GM18526 (cell line): ENCODE results near the gene TELO2.

Experiments used
- POLR2A ChIP-seq: IDR thresholded peaks from 3 replicates; pipeline ENCODE4 v1.6.1; 2011; ENCODE audit not compliant: insufficient read length; ENCODE audit errors: extremely low read depth

The TELO2 gene

DNA sequence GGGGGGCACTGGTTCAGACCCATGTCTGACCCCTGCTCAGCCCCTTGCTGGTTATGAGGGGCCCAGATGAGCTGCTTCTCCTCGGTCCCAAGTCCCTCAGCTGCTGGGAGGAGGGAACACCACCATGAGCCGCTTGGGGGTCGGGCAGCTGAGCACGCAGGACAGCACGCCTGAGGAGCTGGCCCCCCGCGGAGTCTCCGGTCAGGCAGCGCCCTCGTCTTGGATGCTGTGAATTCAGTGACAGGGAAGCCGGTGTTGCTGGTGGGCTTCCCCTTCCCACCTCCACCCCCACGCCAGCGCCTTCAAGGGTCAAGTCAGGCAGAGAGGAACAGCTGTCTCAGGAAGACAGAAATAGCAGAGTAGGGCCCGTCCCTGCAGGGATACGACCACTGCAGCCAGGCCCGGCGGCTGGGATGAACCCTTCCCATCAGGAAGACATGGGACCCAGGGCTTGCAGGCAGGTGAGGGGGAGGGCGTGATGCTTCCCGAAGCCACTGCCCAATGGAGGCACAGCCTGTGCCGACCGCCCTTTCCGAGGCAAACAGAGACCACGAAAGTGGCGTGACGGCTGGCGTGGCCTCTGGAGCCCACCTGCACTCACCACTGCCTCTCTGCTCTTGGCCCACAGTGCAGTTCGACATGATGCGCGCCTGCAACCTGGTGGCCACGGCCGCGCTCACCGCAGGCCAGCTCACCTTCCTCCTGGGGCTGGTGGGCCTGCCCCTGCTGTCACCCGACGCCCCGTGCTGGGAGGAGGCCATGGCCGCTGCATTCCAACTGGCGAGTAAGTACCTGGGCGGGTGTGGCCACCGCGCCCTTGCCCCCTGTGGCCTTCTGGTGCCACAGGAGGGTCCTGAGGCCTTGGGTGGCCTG lies 48.4 kb downstream of the TELO2 start:
- no peak for TF ChIP-seq POLR2A

DNA sequence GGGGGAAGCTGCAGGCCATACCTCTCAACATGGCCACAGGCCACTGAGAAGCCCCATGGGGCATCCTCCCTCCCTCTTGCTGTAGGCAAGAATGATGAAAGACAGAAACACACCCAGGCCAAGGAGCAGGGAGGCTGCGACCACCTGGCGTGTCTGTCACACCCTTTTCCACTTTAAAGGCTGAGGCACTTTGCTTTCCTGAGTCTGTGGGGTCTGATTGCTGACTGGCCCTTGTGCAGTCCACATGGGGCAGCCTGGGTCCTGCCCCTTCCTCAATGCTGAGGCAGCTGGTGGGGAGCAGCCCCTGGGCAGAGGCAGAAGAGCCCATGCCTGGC lies 49.0 kb downstream of the TELO2 start:
- TF ChIP-seq POLR2A, result no peak

DNA sequence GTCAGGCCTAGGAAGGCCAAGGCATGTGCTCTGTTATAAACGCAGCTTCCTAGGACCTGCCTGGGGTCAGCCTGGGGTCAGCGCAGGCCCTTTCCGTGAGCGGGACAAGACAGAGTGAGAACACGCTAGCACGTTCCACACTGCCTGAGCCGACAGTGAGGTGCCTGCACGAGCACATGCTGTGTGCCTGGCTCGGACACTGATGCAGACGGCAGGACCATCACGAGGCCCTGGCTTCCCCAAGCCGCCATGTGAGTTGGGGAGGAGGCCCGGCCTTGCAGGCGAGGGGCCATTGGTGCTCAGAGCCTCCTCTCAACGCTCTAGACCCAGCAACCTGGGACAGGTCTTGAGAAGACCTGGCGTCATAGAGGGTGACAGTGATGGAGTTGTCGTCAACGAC lies 49.4 kb downstream of the TELO2 start:
- TF ChIP-seq POLR2A, result no peak

DNA sequence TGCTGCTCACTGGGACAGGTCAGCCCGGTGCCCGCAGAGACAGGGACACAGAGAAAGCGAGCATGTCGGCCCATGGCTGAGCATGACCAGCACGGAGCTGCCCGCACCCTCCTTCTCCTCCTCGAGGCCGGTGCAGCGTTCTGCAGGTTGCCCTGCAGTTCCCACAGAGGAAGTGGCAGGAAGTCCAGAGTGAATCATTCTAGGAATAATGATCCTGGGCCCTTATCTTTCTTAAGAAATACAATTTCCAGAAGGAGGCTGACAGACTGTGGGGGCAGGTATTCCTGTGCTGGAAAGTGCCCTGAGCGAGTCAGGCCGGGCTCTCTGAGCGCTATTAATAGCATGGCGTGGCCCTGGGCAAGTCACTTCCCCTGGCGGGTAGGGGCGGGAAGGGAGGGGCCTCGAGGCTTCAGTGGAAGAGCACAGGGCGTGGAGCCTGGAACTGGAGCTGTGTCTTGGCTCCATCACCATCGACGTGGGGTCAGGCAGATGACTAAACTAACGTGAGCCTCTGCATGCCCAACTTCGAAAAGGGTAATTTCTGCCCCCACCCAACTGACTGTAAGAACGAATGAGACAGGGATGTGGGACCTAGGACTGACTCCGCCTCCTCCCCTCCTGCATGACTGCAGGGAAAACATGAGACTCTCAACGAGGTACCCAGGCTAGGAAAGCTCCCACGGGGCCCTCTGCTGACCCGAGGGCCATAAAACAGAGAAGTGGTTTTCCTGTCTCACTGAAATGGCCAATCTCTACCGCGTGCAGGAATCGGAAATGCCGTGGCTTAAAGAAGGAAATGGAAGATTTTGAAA lies 50.1 kb downstream of the TELO2 start:
- TF ChIP-seq POLR2A, result no peak

DNA sequence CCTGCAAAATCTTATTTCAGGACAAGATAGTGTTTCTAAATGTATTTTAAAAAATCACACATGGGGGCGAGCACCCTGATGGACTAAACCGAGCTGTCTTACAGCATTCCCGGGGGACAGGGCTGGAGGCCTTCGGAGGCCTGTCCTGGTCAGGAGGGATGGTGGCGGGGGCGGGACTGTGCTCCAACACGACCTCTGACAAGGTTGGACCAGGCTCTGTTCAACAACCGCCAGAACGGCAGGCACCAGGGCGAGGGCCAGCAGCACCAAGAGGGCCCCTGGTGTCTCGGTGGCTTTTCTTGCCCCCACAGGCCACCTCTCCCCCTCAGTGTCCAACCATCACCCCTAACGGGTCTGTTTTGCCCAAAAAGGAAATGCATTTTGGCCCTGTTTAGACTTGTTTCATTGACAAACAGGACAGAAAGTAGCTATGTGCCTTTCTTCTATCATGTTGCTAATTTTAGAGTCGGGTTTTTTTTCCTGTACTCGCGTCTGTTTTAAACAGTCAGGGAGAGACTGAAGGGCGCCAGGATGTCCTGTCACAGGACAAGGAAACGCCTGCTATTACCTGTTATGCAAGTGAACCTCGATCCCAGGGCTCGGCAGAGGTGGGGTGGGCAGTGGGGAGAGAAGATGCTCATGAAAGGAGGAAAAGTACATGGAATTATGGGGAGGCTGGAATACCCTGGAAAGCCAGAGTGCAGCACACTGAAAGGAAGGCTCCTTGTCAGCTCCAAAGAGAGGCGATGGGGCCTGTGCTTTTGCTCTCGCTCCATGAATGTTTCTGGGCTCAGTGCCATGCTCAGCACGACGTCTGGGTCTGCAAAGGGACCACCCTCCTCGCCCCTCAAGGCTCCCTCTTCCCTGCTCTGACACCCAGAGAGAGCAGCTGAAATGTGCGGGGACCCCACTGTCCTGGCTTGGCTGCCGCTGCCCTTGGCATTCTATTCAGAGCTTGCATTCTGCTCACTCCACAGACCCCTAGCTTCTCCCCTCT lies 52.2 kb downstream of the TELO2 start:
- TF ChIP-seq POLR2A, result no peak

DNA sequence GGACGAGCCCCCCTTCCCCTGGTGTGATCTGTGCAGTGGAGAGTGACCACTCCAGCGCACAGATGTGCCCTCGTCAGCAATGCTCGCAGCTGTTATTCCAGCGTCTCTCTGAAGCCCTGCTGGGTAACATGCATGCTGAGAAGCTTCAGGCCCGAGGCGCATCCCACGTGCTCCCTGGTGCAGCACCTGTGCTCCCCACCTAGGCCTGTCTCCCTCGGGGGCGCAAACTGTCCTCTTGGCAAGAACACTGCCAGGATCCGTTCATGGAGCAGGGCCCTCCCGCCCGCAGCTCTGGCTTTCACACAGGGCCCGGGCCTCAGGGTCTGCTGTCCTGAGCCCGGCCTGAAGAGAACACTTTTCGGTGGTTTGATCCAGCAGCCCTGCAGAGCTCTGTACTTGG lies 53.3 kb downstream of the TELO2 start:
- TF ChIP-seq POLR2A, result no peak

DNA sequence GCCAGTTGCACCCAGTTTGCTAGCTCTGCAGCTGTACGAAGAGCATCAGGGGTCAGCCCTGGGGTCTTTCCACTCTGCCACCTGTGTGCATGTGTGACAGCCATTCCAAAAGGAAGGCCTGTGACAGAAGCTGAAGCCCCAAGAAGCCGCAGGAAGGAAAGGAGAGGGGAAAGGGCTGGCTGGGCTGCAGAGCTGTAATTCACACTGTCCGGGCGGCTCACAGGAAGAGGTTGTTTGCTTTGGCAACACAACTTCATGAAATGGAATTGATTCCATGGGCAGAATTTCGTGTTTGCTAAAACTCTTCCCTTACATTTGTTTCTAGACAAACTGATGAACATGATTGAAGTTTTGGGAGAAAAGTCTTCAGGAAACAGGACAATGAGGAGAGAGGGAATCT lies 55.1 kb downstream of the TELO2 start:
- no peak for TF ChIP-seq POLR2A

DNA sequence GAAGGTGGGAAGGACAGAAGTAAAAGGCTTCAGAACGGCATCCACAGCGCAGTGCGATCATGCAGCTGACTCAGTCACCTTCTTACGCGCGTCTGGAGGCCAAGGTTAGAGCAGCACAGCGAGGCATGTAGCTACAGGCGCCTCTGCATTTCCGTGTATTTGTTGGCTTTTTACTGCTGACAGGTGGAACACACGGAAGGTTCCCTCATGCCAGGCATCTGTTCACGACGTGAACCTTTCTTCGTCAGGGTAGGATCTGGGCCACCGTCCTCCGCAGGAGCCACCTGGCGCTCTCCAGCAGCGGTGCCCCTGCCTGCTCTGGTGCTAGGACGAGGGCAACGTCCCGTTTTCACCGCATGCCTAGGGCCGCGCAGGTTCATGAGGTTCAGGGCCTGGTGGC lies 55.6 kb downstream of the TELO2 start:
- no peak for TF ChIP-seq POLR2A

DNA sequence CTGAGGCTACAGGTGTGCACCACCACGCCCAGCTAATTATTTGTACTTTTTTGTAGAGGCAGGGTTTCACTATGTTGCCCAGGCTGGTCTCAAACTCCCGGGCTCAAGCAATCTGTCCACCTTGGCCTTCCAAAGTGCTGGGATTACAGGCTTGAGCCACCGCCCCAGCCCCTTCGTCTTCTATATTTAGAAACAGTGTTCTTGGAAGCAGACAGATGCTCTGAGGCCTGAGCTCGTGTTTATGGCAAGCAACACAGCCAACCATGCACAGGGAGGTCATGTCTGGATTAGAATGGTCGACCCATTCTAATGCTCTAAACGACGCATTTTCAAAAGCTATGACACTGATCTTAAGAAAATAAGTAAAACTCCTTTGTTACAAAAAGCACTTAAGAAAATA lies 56.9 kb downstream of the TELO2 start:
- no peak for TF ChIP-seq POLR2A

DNA sequence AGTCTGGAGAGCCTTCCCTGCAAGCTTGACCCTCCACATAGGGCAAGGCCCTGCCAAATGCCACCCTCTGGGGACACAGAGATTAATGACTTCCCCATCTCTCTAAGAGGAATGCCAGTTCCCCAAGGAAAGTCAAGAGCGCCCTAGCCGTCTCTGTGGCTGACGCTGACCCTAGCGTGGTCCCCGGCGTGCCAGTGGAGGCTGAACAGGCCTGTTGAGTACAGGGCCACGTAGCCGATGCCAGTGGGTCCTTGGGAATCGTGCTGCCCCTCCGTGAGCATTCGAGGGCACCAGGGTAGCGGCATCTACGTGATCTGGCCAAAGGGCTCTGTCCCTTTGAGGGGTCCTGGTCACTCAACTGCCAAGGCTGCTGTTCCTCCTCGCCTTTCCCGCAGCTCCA lies 57.5 kb downstream of the TELO2 start:
- TF ChIP-seq POLR2A, result no peak

DNA sequence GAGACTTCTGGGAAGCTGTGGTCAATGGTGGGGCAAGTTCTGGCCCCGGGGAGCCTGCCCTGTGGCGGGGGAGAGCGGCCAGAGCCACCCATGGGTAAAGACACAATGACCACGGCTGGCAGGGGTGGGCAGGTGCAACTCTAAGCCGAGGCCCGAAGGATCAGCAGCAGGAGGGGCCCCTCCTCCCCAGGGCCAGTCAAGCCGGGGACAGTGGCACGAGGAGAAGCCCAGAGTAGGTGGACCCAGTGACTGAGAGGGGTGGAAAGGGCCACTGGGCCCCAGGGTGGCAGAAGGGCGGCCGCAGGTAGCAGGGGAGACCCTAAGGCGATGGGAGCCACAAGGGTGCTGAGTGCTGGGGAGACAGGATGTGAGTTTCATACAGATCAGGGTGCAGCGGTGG lies 58.0 kb downstream of the TELO2 start:
- TF ChIP-seq POLR2A, result no peak

DNA sequence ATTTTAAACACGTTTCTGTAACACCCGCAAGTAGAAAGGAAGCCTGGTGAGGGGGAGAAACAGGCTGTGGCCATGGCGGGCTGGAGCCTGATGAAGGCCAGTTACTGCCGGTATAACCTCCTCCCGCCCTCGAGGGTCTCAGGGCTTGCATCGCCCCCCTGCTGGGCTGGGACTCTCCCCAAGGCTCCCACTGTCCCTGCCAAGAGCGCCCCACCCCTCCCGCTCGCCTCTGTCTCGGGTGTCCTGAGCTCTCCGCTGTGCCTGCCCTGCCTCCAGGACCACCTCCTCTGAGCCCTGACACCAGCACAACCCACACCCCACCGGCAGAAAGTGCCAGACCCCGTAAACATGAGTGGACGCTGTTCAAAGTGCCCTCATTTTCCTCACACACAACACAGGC lies 59.0 kb downstream of the TELO2 start:
- no peak for TF ChIP-seq POLR2A

DNA sequence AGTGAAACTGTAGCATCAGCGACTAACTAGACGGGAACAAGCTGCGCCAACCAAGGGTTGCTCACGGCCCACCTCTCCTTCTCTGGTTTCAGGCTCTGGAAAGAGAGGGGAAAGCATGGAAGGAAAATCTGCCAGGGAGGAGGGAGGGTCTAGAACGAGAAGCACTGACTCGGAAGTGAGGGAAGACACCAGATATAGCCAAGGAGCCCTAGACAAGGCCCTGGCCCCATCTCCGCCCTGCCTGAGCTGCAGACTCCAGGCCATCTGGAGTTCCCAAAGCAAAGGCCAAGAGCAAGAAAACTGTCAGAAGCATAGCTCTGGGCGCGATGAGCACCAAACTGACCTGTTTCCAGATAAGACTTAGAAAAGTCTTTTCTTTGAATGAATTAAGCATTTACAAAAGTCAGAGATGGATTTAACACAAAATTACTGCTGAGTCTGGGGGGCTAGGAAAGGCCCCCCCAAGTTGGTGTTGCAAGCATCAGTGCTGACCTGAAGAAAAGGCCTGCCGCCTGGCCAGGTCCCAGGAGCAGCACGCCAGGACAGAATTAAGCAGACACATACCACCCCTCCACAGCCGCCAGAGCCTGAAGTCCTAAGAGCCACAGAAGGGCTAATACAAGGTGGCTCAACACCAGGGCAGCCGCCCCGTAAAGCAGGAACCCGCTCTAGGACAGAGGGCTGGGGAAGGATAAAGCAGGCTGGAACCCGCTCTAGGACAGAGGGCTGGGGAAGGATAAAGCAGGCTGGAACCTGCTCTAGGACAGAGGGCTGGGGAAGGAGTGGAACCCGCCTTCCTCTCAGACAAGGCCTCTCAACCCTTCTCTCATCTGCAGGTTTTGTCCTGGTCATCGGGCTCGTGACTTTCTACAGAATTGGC lies 61.0 kb downstream of the TELO2 start:
- no peak for TF ChIP-seq POLR2A

DNA sequence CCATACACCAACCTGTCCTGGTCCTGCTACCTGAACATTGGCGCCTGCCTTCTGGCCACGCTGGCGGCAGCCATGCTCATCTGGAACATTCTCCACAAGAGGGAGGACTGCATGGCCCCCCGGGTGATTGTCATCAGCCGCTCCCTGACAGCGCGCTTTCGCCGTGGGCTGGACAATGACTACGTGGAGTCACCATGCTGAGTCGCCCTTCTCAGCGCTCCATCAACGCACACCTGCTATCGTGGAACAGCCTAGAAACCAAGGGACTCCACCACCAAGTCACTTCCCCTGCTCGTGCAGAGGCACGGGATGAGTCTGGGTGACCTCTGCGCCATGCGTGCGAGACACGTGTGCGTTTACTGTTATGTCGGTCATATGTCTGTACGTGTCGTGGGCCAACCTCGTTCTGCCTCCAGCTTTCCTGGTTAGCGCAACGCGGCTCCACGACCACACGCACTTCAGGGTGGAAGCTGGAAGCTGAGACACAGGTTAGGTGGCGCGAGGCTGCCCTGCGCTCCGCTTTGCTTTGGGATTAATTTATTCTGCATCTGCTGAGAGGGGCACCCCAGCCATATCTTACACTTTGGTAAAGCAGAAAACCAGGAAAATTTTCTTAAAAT lies 61.8 kb downstream of the TELO2 start:
- TF ChIP-seq POLR2A, result no peak
